ENCODE data around the gene SCN9A. TPM values are rescaled to one million over a fixed set of nuclear protein-coding genes. Genes with fewer than 3 reads are reported as not detected.

SCN9A gene
- total RNA-seq, 1 experiment from 2014 or later, result 1.3 TPM

- Histone ChIP-seq H3K23ac (ENCODE audit: insufficient read length, low read depth, low read length) (no peak overlapping the region), H3K9ac (ENCODE audit: extremely low read depth, insufficient read length, low read length) (no peak overlapping the region), H3K4me2 (ENCODE audit: insufficient read depth, insufficient read length, low read length) (no peak overlapping the region), H3K9me3 (ENCODE audit: control insufficient read depth, low read depth, low read length) (no peaks in the 10 kb centered on the region), H3K4me1 (ENCODE audit: insufficient read depth, low read length) (no peaks in the 10 kb centered on the region; the same call in 1 of the 2 replicates), H3K14ac (ENCODE audit: insufficient read depth, low read length) (no peak overlapping the region), H2BK15ac (ENCODE audit: low read depth, low read length) (no peak overlapping the region), H3K27me3 (ENCODE audit: insufficient read depth, low read length) (no peaks in the 10 kb centered on the region), H2AFZ (ENCODE audit: low read length) (no peak overlapping the region), H2BK120ac (ENCODE audit: low read depth, low read length, poor library complexity, severe bottlenecking) (no peak overlapping the region), H3K23me2 (ENCODE audit: insufficient read length, low read depth, low read length, poor library complexity, severe bottlenecking) (no peaks in the 10 kb centered on the region), H3T11ph (ENCODE audit: low read length) (no peak overlapping the region), H2AK5ac (ENCODE audit: insufficient read length, low read length) (no peak overlapping the region), H3K27ac (ENCODE audit: insufficient read length, low read depth, low read length) (no peak overlapping the region), H3K56ac (ENCODE audit: insufficient read length, low read depth, low read length) (no peak overlapping the region), H4K91ac (ENCODE audit: insufficient read length, low read depth, low read length) (no peak overlapping the region), H2BK12ac (ENCODE audit: insufficient read length, low read depth, low read length) (no peak overlapping the region), H3K79me2 (ENCODE audit: insufficient read depth, low read length) (no peaks in the 10 kb centered on the region), H4K20me1 (ENCODE audit: control insufficient read depth, insufficient read depth, insufficient read length) (no peaks in the 10 kb centered on the region), H2BK20ac (ENCODE audit: low read depth, low read length, poor library complexity, severe bottlenecking) (no peak overlapping the region), H3K79me1 (ENCODE audit: insufficient read depth, low read depth, low read length, poor library complexity, severe bottlenecking) (no peaks in the 10 kb centered on the region), H4K5ac (ENCODE audit: insufficient read length, low read depth, low read length) (no peak overlapping the region), H3K4ac (ENCODE audit: low read depth, low read length) (no peak overlapping the region), H2BK5ac (ENCODE audit: insufficient read length, low read length) (no peak overlapping the region), H4K8ac (replicated peaks; ENCODE audit: insufficient read length, low read depth, low read length) (no peak overlapping the region), H3K18ac (ENCODE audit: insufficient read length, low read depth, low read length) (no peak overlapping the region)
- no peaks in the 10 kb centered on the region for H3K27me3 Mint-ChIP-seq (ENCODE audit: low read depth)
- H3K4me3 Mint-ChIP-seq, result no peak overlapping the region
- H3K9me3 Mint-ChIP-seq, result no peaks in the 10 kb centered on the region
- H3K27ac Mint-ChIP-seq, result no peak overlapping the region
- no peak for DNase-seq
- no peaks in the 10 kb centered on the region for H3K36me3 Mint-ChIP-seq (ENCODE audit: insufficient read depth in 1 of 3, low read depth in 3 of 3)
- no peak for TF ChIP-seq CTCF (conservative IDR thresholded peaks at IDR 0.05)
- peaks cover 8 to 10% of the 10 kb centered on the region in 2 experiments for H3K4me1 Mint-ChIP-seq
These were observed 133.4 kb downstream of the SCN9A start for GRCh38 chr2:166242309-166242708.

Data from H9 (cell line).